A549 (cell line): Measurements from ENCODE around the gene GZMM. TPM values are rescaled to one million over a fixed set of nuclear protein-coding genes. Genes with fewer than 3 reads are reported as not detected.
"Not testable (repeated sequence)": the region's sequence is repeated elsewhere in the genome, so short reads cannot be mapped to it uniquely, and the experiment has no call there.

Experiments used
- ATAC-seq, 2 experiments: fragments of 200-7000 bp in 1 of 2; fragments of >200 bp in 1 of 2; cut with Nextera tagmentation in 1 of 2; cut with Tn5 transposase in 1 of 2; 3 replicates each; pipeline versions ENCODE4 v1.8.0 to v1.9.1; 2018 to 2020; ENCODE audit warnings: mild to moderate bottlenecking in 1 of 2, moderate library complexity in 1 of 2
- CTCF ChIA-PET: fragments of 300-600 bp; sonication (Branson Sonifier 250); formaldehyde crosslinking; extraction: SDS; loops from one replicate; lab custom pipeline; 2021; ENCODE audit warnings: antibody characterized with exemption, inconsistent platforms; lab: Yijun Ruan, JAX
- POLR2A ChIA-PET: fragments of 350-600 bp; formaldehyde crosslinking; extraction: SDS; loops from one replicate; lab custom pipeline; 2021; ENCODE audit warnings: antibody characterized with exemption, inconsistent platforms; lab: Yijun Ruan, JAX
- DNase-seq, 2 experiments: peaks; one replicate each; pipeline versions ENCODE4 v3.0.0 to v3.0.0-alpha.2; 2011 to 2016; ENCODE audit warnings: low read depth in 1 of 2, low spot score in 1 of 2
- FAIRE-seq: peaks from 2 replicates; lab custom pipeline; 2011; peaks lifted over from hg19 to GRCh38; lab: Jason Lieb, UNC
- H3K27ac ChIP-seq, 2 experiments: fragments of >200 bp; sonication (Bioruptor Twin); formaldehyde crosslinking; 3 replicates each; pipeline ENCODE4 v1.5.1; 2016 to 2017
- H3K4me1 ChIP-seq: fragments of >200 bp; sonication (Bioruptor Twin); formaldehyde crosslinking; 3 replicates; pipeline ENCODE4 v1.6.1; 2016
- H3K4me2 ChIP-seq: fragments of >200 bp; sonication (Bioruptor Twin); formaldehyde crosslinking; 3 replicates; pipeline ENCODE4 v1.6.1; 2016
- H3K4me3 ChIP-seq: fragments of >200 bp; sonication (Bioruptor Twin); formaldehyde crosslinking; 3 replicates; pipeline ENCODE4 v1.5.1; 2016
- H3K9me3 ChIP-seq: fragments of >200 bp; sonication (Bioruptor Twin); formaldehyde crosslinking; 3 replicates; pipeline ENCODE4 v1.6.1; 2016
- CHD4 ChIP-seq: fragments of 200-600 bp; sonication (generic); IDR thresholded peaks from 2 replicates; pipeline ENCODE4 v1.6.1; 2016; ENCODE audit warnings: antibody characterized with exemption, mild to moderate bottlenecking, borderline replicate concordance
- EHF ChIP-seq: fragments of 250-450 bp; sonication (Bioruptor Pico); IDR thresholded peaks from 2 replicates; pipeline ENCODE4 v1.5.0; 2020; ENCODE audit warnings: mild to moderate bottlenecking
- ESRRA ChIP-seq: fragments of 150-350 bp; IDR thresholded peaks from 2 replicates; pipeline ENCODE4 v1.6.1; 2014; ENCODE audit warnings: mild to moderate bottlenecking, low read length, borderline replicate concordance
- FOSL2 ChIP-seq, 2 experiments: fragments of 450-650 bp in 1 of 2; fragments of >200 bp in 1 of 2; sonication (Bioruptor Twin) in 1 of 2; formaldehyde crosslinking; IDR thresholded peaks; 2 replicates each; pipeline versions ENCODE4 v1.5.0 to v1.6.1; 2016 to 2020; ENCODE audit warnings: mild to moderate bottlenecking in 1 of 2, moderate library complexity in 1 of 2
- HDAC2 ChIP-seq: fragments of 200-600 bp; sonication (generic); IDR thresholded peaks from 2 replicates; pipeline ENCODE4 v1.6.1; 2016
- HEYL ChIP-seq: fragments of 250-450 bp; sonication (Bioruptor Pico); IDR thresholded peaks from 2 replicates; pipeline ENCODE4 v1.8.0; 2021; ENCODE audit warnings: mild to moderate bottlenecking, moderate library complexity
- HMGXB4 ChIP-seq: fragments of 250-450 bp; sonication (Bioruptor Pico); IDR thresholded peaks from 2 replicates; pipeline ENCODE4 v1.5.0; 2021; ENCODE audit warnings: mild to moderate bottlenecking, moderate library complexity, borderline replicate concordance
- HOXB13 ChIP-seq: fragments of 250-450 bp; sonication (Bioruptor Pico); IDR thresholded peaks from 2 replicates; pipeline ENCODE4 v1.5.0; 2020; ENCODE audit warnings: low read depth, mild to moderate bottlenecking, moderate library complexity
- HOXB5 ChIP-seq: fragments of 250-450 bp; sonication (Bioruptor Pico); IDR thresholded peaks from 2 replicates; pipeline ENCODE4 v1.5.0; 2020; ENCODE audit warnings: mild to moderate bottlenecking, moderate library complexity
- JUN ChIP-seq, 2 experiments: fragments of >200 bp; sonication (Bioruptor Twin); formaldehyde crosslinking; IDR thresholded peaks; 2 replicates in 1 of 2; 3 replicates in 1 of 2; pipeline ENCODE4 v1.6.1; 2016 to 2017
- KDM1A ChIP-seq: fragments of 200-600 bp; sonication (generic); IDR thresholded peaks from 2 replicates; pipeline ENCODE4 v1.6.1; 2016; ENCODE audit warnings: low read depth, mild to moderate bottlenecking
- KDM5A ChIP-seq: fragments of 200-600 bp; sonication (generic); IDR thresholded peaks from 2 replicates; pipeline ENCODE4 v1.6.1; 2016; ENCODE audit warnings: antibody characterized with exemption, mild to moderate bottlenecking
- NPAS2 ChIP-seq: fragments of 250-450 bp; sonication (Bioruptor Pico); IDR thresholded peaks from 2 replicates; pipeline ENCODE4 v1.8.0; 2022; ENCODE audit warnings: mild to moderate bottlenecking, moderate library complexity, borderline replicate concordance
- POLR2A ChIP-seq: IDR thresholded peaks from 2 replicates; pipeline ENCODE4 v1.6.1; 2012; ENCODE audit warnings: mild to moderate bottlenecking, low read length
- RAD21 ChIP-seq, 2 experiments: fragments of >200 bp in 1 of 2; sonication (Bioruptor Twin) in 1 of 2; formaldehyde crosslinking in 1 of 2; IDR thresholded peaks in 1 of 2; conservative IDR thresholded peaks in 1 of 2; 2 replicates in 1 of 2; 3 replicates in 1 of 2; pipeline ENCODE4 v1.6.1; 2012 to 2018; ENCODE audit warnings: inconsistent platforms in 1 of 2
- RNF2 ChIP-seq: fragments of 200-600 bp; sonication (generic); IDR thresholded peaks from 2 replicates; pipeline ENCODE4 v1.6.1; 2016; ENCODE audit warnings: low read depth, mild to moderate bottlenecking, antibody characterized with exemption, moderate library complexity, borderline replicate concordance
- SMC3 ChIP-seq: fragments of >200 bp; sonication (Bioruptor Twin); formaldehyde crosslinking; IDR thresholded peaks from 3 replicates; pipeline ENCODE4 v1.6.1; 2018; ENCODE audit warnings: inconsistent platforms
- ZSCAN20 ChIP-seq: fragments of 250-450 bp; sonication (Bioruptor Pico); IDR thresholded peaks from 2 replicates; pipeline ENCODE4 v1.8.0; 2022; ENCODE audit warnings: mild to moderate bottlenecking, moderate library complexity
- WGBS: methylation state at CpG from one replicate; pipeline ENCODE4 v1.1.6; 2017; ENCODE audit errors: missing lambda C conversion rate; 5-methylcytosine and 5-hydroxymethylcytosine counted together
- polyA plus RNA-seq, 4 experiments: library from polyadenylated mRNA; depleted of rRNA in 3 of 4; stranded (reverse); fragments of >200 nt; fragmentation: RNase III in 1 of 4; extraction: RNeasy Plus Mini Kit Qiagen cat#74134 plus additional on column Dnase treatment in 1 of 4; gene quantifications; 2 replicates in 3 of 4; 3 replicates in 1 of 4; pipeline ENCODE4 v1.2.3, GENCODE V29; 2011 to 2017
- TF ChIP-seq, protein P1 (sequence below): fragments of 150-350 bp; IDR thresholded peaks from 2 replicates; pipeline ENCODE4 v1.6.1; 2014; ENCODE audit warnings: low read depth, mild to moderate bottlenecking, low read length
- TF ChIP-seq, protein P2 (sequence below): IDR thresholded peaks from 2 replicates; pipeline ENCODE4 v1.6.1; 2012
- TF ChIP-seq, protein P3 (sequence below): fragments of >200 bp; sonication (Bioruptor Twin); formaldehyde crosslinking; IDR thresholded peaks from 3 replicates; pipeline ENCODE4 v1.5.1; 2016

GZMM gene
- polyA plus RNA-seq, 2 of the 4 experiments (the other 2 are of a cell fraction): not detected

- TF ChIP-seq RAD21 (conservative IDR thresholded peaks at IDR 0.05 in 1 of 2, IDR thresholded peaks at IDR 0.05 in 1 of 2) (peak; percentile 60 to 73), SMC3 (peak; percentile 56), JUN (IDR thresholded peaks at IDR 0.05) (peak in 1 of 2 experiments; percentile 46; a peak in 1 of 5 replicates), HOXB5 (CRISPR knock-in tag) (no peak), HOXB13 (CRISPR knock-in tag) (no peak), EHF (no peak), CHD4 (no peak), ESRRA (no peak), POLR2A (no peak), NPAS2 (CRISPR knock-in tag) (no peak), RNF2 (no peak), KDM5A (no peak), KDM1A (no peak), HMGXB4 (CRISPR knock-in tag) (no peak), FOSL2 (IDR thresholded peaks at IDR 0.05) (no peak), FOSL2 (CRISPR knock-in tag; IDR thresholded peaks at IDR 0.05) (no peak), HEYL (CRISPR knock-in tag) (no peak), ZSCAN20 (CRISPR knock-in tag) (no peak), HDAC2 (no peak)
- TF ChIP-seq, protein P1, sequence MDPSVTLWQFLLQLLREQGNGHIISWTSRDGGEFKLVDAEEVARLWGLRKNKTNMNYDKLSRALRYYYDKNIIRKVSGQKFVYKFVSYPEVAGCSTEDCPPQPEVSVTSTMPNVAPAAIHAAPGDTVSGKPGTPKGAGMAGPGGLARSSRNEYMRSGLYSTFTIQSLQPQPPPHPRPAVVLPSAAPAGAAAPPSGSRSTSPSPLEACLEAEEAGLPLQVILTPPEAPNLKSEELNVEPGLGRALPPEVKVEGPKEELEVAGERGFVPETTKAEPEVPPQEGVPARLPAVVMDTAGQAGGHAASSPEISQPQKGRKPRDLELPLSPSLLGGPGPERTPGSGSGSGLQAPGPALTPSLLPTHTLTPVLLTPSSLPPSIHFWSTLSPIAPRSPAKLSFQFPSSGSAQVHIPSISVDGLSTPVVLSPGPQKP: no peak
- TF ChIP-seq, protein P2, sequence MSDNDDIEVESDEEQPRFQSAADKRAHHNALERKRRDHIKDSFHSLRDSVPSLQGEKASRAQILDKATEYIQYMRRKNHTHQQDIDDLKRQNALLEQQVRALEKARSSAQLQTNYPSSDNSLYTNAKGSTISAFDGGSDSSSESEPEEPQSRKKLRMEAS: no peak
- TF ChIP-seq, protein P3, sequence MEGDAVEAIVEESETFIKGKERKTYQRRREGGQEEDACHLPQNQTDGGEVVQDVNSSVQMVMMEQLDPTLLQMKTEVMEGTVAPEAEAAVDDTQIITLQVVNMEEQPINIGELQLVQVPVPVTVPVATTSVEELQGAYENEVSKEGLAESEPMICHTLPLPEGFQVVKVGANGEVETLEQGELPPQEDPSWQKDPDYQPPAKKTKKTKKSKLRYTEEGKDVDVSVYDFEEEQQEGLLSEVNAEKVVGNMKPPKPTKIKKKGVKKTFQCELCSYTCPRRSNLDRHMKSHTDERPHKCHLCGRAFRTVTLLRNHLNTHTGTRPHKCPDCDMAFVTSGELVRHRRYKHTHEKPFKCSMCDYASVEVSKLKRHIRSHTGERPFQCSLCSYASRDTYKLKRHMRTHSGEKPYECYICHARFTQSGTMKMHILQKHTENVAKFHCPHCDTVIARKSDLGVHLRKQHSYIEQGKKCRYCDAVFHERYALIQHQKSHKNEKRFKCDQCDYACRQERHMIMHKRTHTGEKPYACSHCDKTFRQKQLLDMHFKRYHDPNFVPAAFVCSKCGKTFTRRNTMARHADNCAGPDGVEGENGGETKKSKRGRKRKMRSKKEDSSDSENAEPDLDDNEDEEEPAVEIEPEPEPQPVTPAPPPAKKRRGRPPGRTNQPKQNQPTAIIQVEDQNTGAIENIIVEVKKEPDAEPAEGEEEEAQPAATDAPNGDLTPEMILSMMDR: peak; percentile 67
These were observed 40.6 kb downstream of the GZMM start (continued) for GRCh38 chr19:584240-585001.

GRCh38 chr19:585146-585545 lies 41.3 kb downstream of the GZMM start:
- H3K4me1 ChIP-seq: peaks cover 49% of the 10 kb centered on the region
- not testable (repeated sequence) for FAIRE-seq
- CTCF ChIA-PET: interaction anchor here (0.6 to 5.8 kb wide), 20 partner anchors 8 to 152 kb away, joined by 3 to 31 read pairs (median 6); partner anchors contain the start of gene RNF126

More at GRCh38 chr19:585146-585545, 41.3 kb downstream of the GZMM start:
- POLR2A ChIA-PET, H3K4me2 ChIP-seq, H3K4me3 ChIP-seq, ATAC-seq, DNase-seq, H3K9me3 ChIP-seq: not testable (repeated sequence)
- peak overlapping the region in 1 of 2 experiments; percentile 93; a peak in 3 of 6 replicates for H3K27ac ChIP-seq
- WGBS: 84% methylated on average over 8 of the region's 34 CpGs
